ENCODE data around the gene GFER. TPM values are rescaled to one million over a fixed set of nuclear protein-coding genes. Genes with fewer than 3 reads are reported as not detected.

Gene GFER
- total and polyA plus RNA-seq, 2 of the 8 experiments (the other 6 are each of a cell fraction or from before 2014, with no cell fraction given) = 17.7 to 37.9 TPM

DNA sequence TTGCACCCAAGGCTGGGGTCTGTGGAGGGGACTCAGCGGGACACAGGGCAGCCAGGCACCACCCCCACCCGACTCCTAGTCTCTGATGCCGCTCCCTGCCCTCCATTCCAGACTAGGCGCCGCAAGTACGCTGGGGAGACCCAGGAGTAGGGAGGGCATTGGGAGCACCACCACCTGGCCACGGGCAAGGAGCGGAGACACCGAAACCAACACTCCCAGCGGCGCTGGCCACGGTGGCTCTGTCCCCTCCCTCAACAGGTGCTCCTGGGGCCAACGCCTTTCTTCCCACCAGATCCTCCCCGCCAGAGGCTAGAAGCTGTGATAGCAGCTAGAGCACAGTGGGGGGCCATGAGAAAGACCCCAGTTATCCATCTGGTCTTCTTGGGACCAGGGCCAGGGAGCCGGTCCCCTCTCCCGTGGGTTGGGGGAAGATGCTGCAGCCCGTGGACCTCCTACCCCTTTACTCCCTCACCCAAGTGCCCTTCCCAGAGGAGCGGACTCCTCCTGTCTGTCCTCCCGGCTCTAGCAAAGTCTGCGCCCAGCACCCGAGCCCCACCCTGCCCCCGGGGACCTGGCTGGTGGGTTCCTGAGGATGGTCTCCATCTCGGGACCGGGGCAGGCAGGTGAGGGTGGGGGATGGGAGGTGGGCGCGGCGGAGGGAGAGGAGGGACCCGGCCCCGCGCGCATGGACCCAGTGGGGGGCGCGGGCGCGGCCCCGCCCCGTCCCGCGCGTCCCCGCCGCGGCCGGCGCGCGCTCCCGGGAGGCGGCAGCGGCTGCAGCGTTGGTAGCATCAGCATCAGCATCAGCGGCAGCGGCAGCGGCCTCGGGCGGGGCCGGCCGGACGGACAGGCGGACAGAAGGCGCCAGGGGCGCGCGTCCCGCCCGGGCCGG is 5.5 kb downstream of the GFER start, which contains the start of gene SYNGR3:
SYNGR3 (plus strand) TSS at position 762 of the 892 bp plus-strand sequence. CDS start 133 bp downstream, outside the sequence.
- peak within 1 kb of the TSS; percentile 53; the same call in 1 of the 2 replicates for H2BK12ac ChIP-seq (ENCODE audit: low read depth, low read length)
- H4K8ac ChIP-seq (ENCODE audit: extremely low read depth, insufficient read depth, low read length) = peak within 1 kb of the TSS; percentile 62; the same call in 1 of the 2 replicates
- peak within 1 kb of the TSS; percentile 51 for H3K18ac ChIP-seq (ENCODE audit: extremely low read depth, low read length)
- H4K20me1 ChIP-seq (replicated peaks in 1 of 2; ENCODE audit: control insufficient read depth in 1 of 2, insufficient read depth in 2 of 2, low read length in 2 of 2) = peaks cover 7 to 10% of the 10 kb centered on the region in 2 experiments
- peaks cover 26% of the 10 kb centered on the region; the same call in 1 of the 2 replicates for H3K23me2 ChIP-seq (ENCODE audit: low read depth, low read length)
- peak within 1 kb of the TSS; percentile 11 for H4K91ac ChIP-seq (replicated peaks; ENCODE audit: insufficient read length, low read length)
- H4K5ac ChIP-seq (ENCODE audit: insufficient read length, low read depth, low read length) = no peak within 1 kb of the TSS
- FAIRE-seq (no peak), DNase-seq (ENCODE audit: low read depth in 1 of 2, low spot score in 2 of 2) (peak in 1 of 2 experiments; percentile 72)
- no peak within 1 kb of the TSS for H3K14ac ChIP-seq (ENCODE audit: insufficient read length)
- peaks cover 0 to 9% of the 10 kb centered on the region in 2 experiments; a peak in 1 of 4 replicates for H3K79me2 ChIP-seq (ENCODE audit: control insufficient read depth in 1 of 2, insufficient read depth in 2 of 2, low read length in 2 of 2)
- H2BK5ac ChIP-seq (ENCODE audit: low read depth, low read length) = no peak within 1 kb of the TSS
- H3K56ac ChIP-seq (replicated peaks; ENCODE audit: insufficient read length, low read depth, low read length) = no peak within 1 kb of the TSS
- no peak within 1 kb of the TSS for H2AFZ ChIP-seq (ENCODE audit: low read length)
- peak within 1 kb of the TSS; percentile 60; the same call in 1 of the 2 replicates for H2AK5ac ChIP-seq (ENCODE audit: low read depth, low read length)
- no peak within 1 kb of the TSS for H3K23ac ChIP-seq (ENCODE audit: insufficient read length)
- H2BK20ac ChIP-seq (ENCODE audit: low read length) = 0 out of 2 replicates have a peak within 1 kb of the TSS, but pooled peaks have one; percentile 61
- peak within 1 kb of the TSS; percentile 83 to 96 for H3K4me2 ChIP-seq (ENCODE audit: insufficient read depth in 1 of 2, low read depth in 2 of 2, low read length in 2 of 2)
- peaks cover 0 to 34% (median 20%) of the 10 kb centered on the region in 4 experiments; a peak in 6 of 7 replicates for H3K4me1 ChIP-seq (replicated peaks in 1 of 4; ENCODE audit: control insufficient read depth in 3 of 4, insufficient read depth in 4 of 4, low read length in 3 of 4)
- peak within 1 kb of the TSS; percentile 36 to 77 (median 60) for H3K4me3 ChIP-seq (ENCODE audit: extremely low read depth in 1 of 4, insufficient read depth in 2 of 4, low read depth in 3 of 4, low read length in 4 of 4)
- H3K36me3 ChIP-seq (ENCODE audit: control insufficient read depth in 2 of 4, insufficient read depth in 4 of 4, low read length in 3 of 4) = peaks cover 2 to 5% (median 3%) of the 10 kb centered on the region in 4 experiments; a peak in 3 of 8 replicates
- CTCF ChIA-PET (ENCODE audit: partially characterized antibody) = interaction anchor here (0.5 to 6.8 kb wide), 2 partner anchors 15 to 666 kb away, joined by 3 to 55 read pairs; no protein-coding TSS in a partner anchor
- no peaks in the 10 kb centered on the region for H3K79me1 ChIP-seq (ENCODE audit: low read depth, low read length)
- H3K9me3 ChIP-seq (ENCODE audit: insufficient read depth in 2 of 2, low read depth in 1 of 2, low read length in 1 of 2) = no peaks in the 10 kb centered on the region
- TF ChIP-seq POLR2AphosphoS5 (IDR thresholded peaks at IDR 0.05; ENCODE audit: low read depth, low read length) = no peak; the same call in 1 of the 2 replicates
- TF ChIP-seq JUND (IDR thresholded peaks at IDR 0.05; ENCODE audit: low read length) = no peak
- no peak for TF ChIP-seq CHD2 (IDR thresholded peaks at IDR 0.05; ENCODE audit: low read length)
- TF ChIP-seq TEAD4 (IDR thresholded peaks at IDR 0.05; ENCODE audit: low read depth, low read length) = no peak
- peak; percentile 39 for TF ChIP-seq KDM4A (IDR thresholded peaks at IDR 0.05; ENCODE audit: low read depth, low read length, severe bottlenecking)
- TF ChIP-seq SUZ12 (IDR thresholded peaks at IDR 0.05; ENCODE audit: low read length) = peak; percentile 25; the same call in 1 of the 2 replicates
- no peak for TF ChIP-seq CBX5 (IDR thresholded peaks at IDR 0.05; ENCODE audit: low read depth, low read length)
- TF ChIP-seq ATF3 (IDR thresholded peaks at IDR 0.05; ENCODE audit: insufficient read depth, low read depth, low read length) = no peak
- no peak for TF ChIP-seq CREB1 (IDR thresholded peaks at IDR 0.05)
- 0 out of 2 replicates have a peak, but pooled peaks have one; percentile 28 for TF ChIP-seq TAF1 (IDR thresholded peaks at IDR 0.05; ENCODE audit: low read depth, low read length)
- H2BK120ac ChIP-seq (replicated peaks; ENCODE audit: low read depth, low read length) = no peak within 1 kb of the TSS
- POLR2A ChIA-PET (ENCODE audit: partially characterized antibody) = interaction anchor here (0.7 to 28.2 kb wide), 9 partner anchors 9 to 166 kb away, joined by 3 to 736 read pairs (median 4); partner anchors contain the start of genes NDUFB10, NOXO1, RNF151 and RPS2
- peak within 1 kb of the TSS; percentile 5 for H3K4ac ChIP-seq (replicated peaks; ENCODE audit: insufficient read length, low read depth, low read length)
- no peak within 1 kb of the TSS; the same call in 1 of the 2 replicates for H3K27ac ChIP-seq (ENCODE audit: low read depth, low read length)
- 28% methylated on average over 15 of the region's 67 CpGs; no CpG with 5 or more reads in 1 of the 2 experiments for WGBS, 2 experiments (ENCODE audit: extremely low coverage in 1 of 2, insufficient coverage in 1 of 2, insufficient read length in 1 of 2, insufficient replicate concordance in 2 of 2, low coverage in 1 of 2, low lambda C conversion rate in 2 of 2, missing lambda C conversion rate in 1 of 2)
- peak within 1 kb of the TSS; percentile 81; the same call in 1 of the 2 replicates for H2BK15ac ChIP-seq (ENCODE audit: low read length)
- peak within 1 kb of the TSS in 3 of 4 experiments; percentile 0 to 8 (median 2); a peak in 2 of 7 replicates for H3K9ac ChIP-seq (replicated peaks in 1 of 4; ENCODE audit: extremely low read depth in 1 of 4, low read depth in 3 of 4, low read length in 3 of 4)
- H3K27me3 ChIP-seq (replicated peaks in 1 of 4; ENCODE audit: control insufficient read depth in 3 of 4, extremely low read depth in 1 of 4, insufficient read depth in 3 of 4, low read length in 3 of 4) = peaks cover 4 to 37% (median 24%) of the 10 kb centered on the region in 4 experiments
